HCT116 (cell line): ENCODE data around the gene TOGARAM1.

Experiments
- CTCF ChIP-seq, 3 experiments: fragments of 200-600 bp in 1 of 3; sonication (generic) in 1 of 3; IDR thresholded peaks in 2 of 3; conservative IDR thresholded peaks in 1 of 3; 2 replicates each; pipeline ENCODE4 v1.5.1; 2012 to 2017; ENCODE audit warnings: low read depth in 2 of 3, low read length in 2 of 3, antibody characterized with exemption in 1 of 3, borderline replicate concordance in 1 of 3, control low read depth in 1 of 3, mild to moderate bottlenecking in 1 of 3, mixed read lengths in 1 of 3, mixed run types in 1 of 3, moderate library complexity in 1 of 3; ENCODE audit not compliant: insufficient read depth in 1 of 3
- MAX ChIP-seq: IDR thresholded peaks from 2 replicates; pipeline ENCODE4 v1.6.1; 2012
- SIN3A ChIP-seq: IDR thresholded peaks from 2 replicates; pipeline ENCODE4 v1.6.1; 2012; ENCODE audit warnings: low read depth

GRCh38 chr14:45083617-45083975 is 121.6 kb downstream of the TOGARAM1 start:
- no peak for TF ChIP-seq CTCF (IDR thresholded peaks at IDR 0.05 in 2 of 3, conservative IDR thresholded peaks at IDR 0.05 in 1 of 3; ENCODE audit: borderline replicate concordance in 1 of 3, insufficient read depth in 1 of 3, low read depth in 2 of 3, low read length in 2 of 3)
- TF ChIP-seq SIN3A, result 0 out of 2 replicates have a peak, but pooled peaks have one; percentile 24
- no peak for TF ChIP-seq MAX
